ENCODE measurements around the gene PNMA5. TPM values are rescaled to one million over a fixed set of nuclear protein-coding genes. Genes with fewer than 3 reads are reported as not detected.

The PNMA5 gene
- total and polyA plus RNA-seq, 2 donors (not counting 3 experiments of a cell fraction or from before 2014, with no cell fraction given) = not detected

DNA sequence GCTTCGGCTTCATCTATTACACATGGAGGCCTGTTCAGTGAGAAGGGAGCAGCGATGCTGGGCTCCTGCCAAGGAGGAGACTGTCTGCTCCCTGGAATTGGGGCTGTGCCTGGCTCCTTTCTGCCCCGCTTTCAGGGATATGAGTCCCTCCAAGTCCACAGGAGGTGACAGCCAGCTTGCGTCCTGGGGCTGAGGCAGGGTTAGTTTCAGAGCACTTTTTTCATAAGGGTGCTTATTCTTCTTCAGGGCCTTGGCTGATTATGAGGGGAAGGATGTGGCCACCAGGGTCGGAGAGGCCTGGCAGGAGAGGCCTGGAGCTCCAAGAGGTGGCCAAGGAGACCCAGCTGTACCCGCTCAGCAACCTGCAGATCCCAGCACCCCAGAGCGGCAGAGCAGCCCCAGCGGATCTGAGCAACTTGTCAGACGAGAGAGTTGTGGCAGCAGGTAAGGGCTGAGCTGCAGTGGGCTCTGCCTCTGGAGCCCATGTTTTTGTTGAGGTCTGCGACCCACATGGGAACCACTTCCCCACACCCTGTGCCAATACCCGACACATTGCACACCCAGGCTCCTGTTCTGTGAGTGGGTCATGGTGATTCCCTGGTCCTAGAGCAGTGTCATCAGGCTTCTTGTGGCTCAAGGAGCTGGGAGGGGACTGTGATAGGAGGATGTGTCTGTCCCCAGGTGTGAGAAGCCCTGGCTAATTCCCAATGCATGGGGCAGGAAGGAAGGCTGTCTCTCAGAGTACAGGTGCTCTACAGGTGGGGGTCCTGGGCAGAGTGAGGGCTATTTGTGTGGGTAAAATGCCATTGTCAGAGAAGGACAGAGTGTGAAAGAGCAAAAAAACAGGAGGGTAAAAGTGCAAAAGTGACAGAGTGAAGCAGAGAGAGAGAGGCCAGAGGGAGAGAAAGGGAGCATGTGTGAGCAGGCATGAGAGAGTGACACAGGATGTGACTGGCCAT is 48.6 kb downstream of the PNMA5 start:
- no peak for DNase-seq (ENCODE audit: low read depth, low spot score)
- Histone ChIP-seq H3K36me3 (ENCODE audit: control insufficient read depth in 2 of 2, extremely low read depth in 1 of 2, insufficient read depth in 2 of 2, low read length in 2 of 2) (no peaks in the 10 kb centered on the region), H3K9me3 (replicated peaks; ENCODE audit: control insufficient read depth, insufficient read depth, low read length) (no peaks in the 10 kb centered on the region), H3K9ac (replicated peaks; ENCODE audit: extremely low read depth, insufficient read depth, low read length) (no peak overlapping the region), H3K27ac (ENCODE audit: insufficient read depth, low read depth, low read length) (no peak overlapping the region), H4K20me1 (replicated peaks; ENCODE audit: control insufficient read depth, extremely low read depth, insufficient read depth, low read length) (no peaks in the 10 kb centered on the region), H3K9me1 (replicated peaks; ENCODE audit: control insufficient read depth, extremely low read depth, insufficient read depth, low read length) (no peaks in the 10 kb centered on the region), H3K4me2 (ENCODE audit: insufficient read depth, low read length) (no peak overlapping the region), H2AFZ (ENCODE audit: low read depth, low read length) (no peak overlapping the region), H3K4me1 (ENCODE audit: control insufficient read depth, extremely low read depth, insufficient read depth, low read length) (peaks cover 16% of the 10 kb centered on the region), H3K4me3 (replicated peaks in 1 of 3; ENCODE audit: insufficient read depth in 1 of 3, low read depth in 1 of 3, low read length in 3 of 3) (no peak overlapping the region), H3K79me2 (ENCODE audit: control insufficient read depth, insufficient read depth, low read length) (no peaks in the 10 kb centered on the region), H3K27me3 (ENCODE audit: control insufficient read depth in 2 of 2, insufficient read depth in 2 of 2, low read length in 2 of 2) (no peaks in the 10 kb centered on the region)
- CTCF ChIA-PET = no interaction called here
- POLR2A ChIA-PET = no interaction called here
- no peak for FAIRE-seq
- BruUV-seq (replicated peaks) = no TSS peak
- intact Hi-C loops (cut with micrococcal nuclease) (no loop called here), dilution Hi-C loops (cut with MboI; ENCODE audit: extremely low pct_ligation_motif_present, low sequenced_read_pairs) (no loop called here)
- TF ChIP-seq POLR2A (IDR thresholded peaks at IDR 0.05; ENCODE audit: low read depth, low read length) (no peak), FOS (IDR thresholded peaks at IDR 0.05; ENCODE audit: borderline replicate concordance, insufficient read depth, low read length) (no peak), GATA2 (IDR thresholded peaks at IDR 0.05; ENCODE audit: insufficient read depth, insufficient read length, low read depth, low read length) (no peak), POLR2AphosphoS5 (IDR thresholded peaks at IDR 0.05; ENCODE audit: insufficient read depth, low read depth, low read length) (no peak), JUN (IDR thresholded peaks at IDR 0.05; ENCODE audit: borderline replicate concordance, insufficient read depth, insufficient read length, low read depth) (no peak), MYC (IDR thresholded peaks at IDR 0.05; ENCODE audit: low read depth, low read length) (no peak), EZH2 (IDR thresholded peaks at IDR 0.05; ENCODE audit: borderline replicate concordance, low read depth, low read length, severe bottlenecking) (no peak)
- TF ChIP-seq, protein P1, sequence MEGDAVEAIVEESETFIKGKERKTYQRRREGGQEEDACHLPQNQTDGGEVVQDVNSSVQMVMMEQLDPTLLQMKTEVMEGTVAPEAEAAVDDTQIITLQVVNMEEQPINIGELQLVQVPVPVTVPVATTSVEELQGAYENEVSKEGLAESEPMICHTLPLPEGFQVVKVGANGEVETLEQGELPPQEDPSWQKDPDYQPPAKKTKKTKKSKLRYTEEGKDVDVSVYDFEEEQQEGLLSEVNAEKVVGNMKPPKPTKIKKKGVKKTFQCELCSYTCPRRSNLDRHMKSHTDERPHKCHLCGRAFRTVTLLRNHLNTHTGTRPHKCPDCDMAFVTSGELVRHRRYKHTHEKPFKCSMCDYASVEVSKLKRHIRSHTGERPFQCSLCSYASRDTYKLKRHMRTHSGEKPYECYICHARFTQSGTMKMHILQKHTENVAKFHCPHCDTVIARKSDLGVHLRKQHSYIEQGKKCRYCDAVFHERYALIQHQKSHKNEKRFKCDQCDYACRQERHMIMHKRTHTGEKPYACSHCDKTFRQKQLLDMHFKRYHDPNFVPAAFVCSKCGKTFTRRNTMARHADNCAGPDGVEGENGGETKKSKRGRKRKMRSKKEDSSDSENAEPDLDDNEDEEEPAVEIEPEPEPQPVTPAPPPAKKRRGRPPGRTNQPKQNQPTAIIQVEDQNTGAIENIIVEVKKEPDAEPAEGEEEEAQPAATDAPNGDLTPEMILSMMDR (IDR thresholded peaks at IDR 0.05; ENCODE audit: extremely low read depth in 1 of 2, insufficient read depth in 1 of 2, low read depth in 1 of 2, low read length in 2 of 2) = no peak
- TF ChIP-seq, protein P2, sequence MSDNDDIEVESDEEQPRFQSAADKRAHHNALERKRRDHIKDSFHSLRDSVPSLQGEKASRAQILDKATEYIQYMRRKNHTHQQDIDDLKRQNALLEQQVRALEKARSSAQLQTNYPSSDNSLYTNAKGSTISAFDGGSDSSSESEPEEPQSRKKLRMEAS (IDR thresholded peaks at IDR 0.05; ENCODE audit: insufficient read depth, insufficient read length) = no peak

All from endothelial cell of umbilical vein (primary cell).